ENCODE measurements around the gene SMIM15.
"Not testable (repeated sequence)": the region's sequence is repeated elsewhere in the genome, so short reads cannot be mapped to it uniquely, and the experiment has no call there.

The SMIM15 gene

GRCh38 chr5:61162010-61162831, at the start of gene SMIM15:
Gene SMIM15 (minus strand): TSS chr5:61162468. CDS start chr5:61160171, 2,297 bp downstream.
- peak; percentile 67 for DNase-seq (ENCODE audit: low read depth)

- no peak for DNase-seq (ENCODE audit: low read depth)
Measured at GRCh38 chr5:61207884-61208283, 45.6 kb upstream of the SMIM15 start.

GRCh38 chr5:61205013-61205412, 42.7 kb upstream of the SMIM15 start:
- no peak for DNase-seq (ENCODE audit: low read depth)

GRCh38 chr5:61202213-61202612, 39.9 kb upstream of the SMIM15 start:
- no peak for DNase-seq (ENCODE audit: low read depth)

GRCh38 chr5:61200582-61201155, 38.4 kb upstream of the SMIM15 start:
- no peak for DNase-seq (ENCODE audit: low read depth)

GRCh38 chr5:61198606-61199005, 36.3 kb upstream of the SMIM15 start:
- no peak for DNase-seq (ENCODE audit: low read depth)

GRCh38 chr5:61187826-61188225, 25.6 kb upstream of the SMIM15 start:
- not testable (repeated sequence) for DNase-seq (ENCODE audit: low read depth)

- not testable (repeated sequence) for DNase-seq (ENCODE audit: low read depth)
Measured at GRCh38 chr5:61187352-61187751, 25.1 kb upstream of the SMIM15 start.

GRCh38 chr5:61186634-61187033, 24.4 kb upstream of the SMIM15 start:
- DNase-seq (ENCODE audit: low read depth) = no peak

- DNase-seq (ENCODE audit: low read depth) = no peak
Measured at GRCh38 chr5:61184708-61185107, 22.4 kb upstream of the SMIM15 start.

GRCh38 chr5:61183538-61183937, 21.3 kb upstream of the SMIM15 start:
- DNase-seq (ENCODE audit: low read depth) = no peak

- no peak for DNase-seq (ENCODE audit: low read depth)
Measured at GRCh38 chr5:61182449-61182848, 20.2 kb upstream of the SMIM15 start.

- no peak for DNase-seq (ENCODE audit: low read depth)
Measured at GRCh38 chr5:61180886-61181285, 18.6 kb upstream of the SMIM15 start.

- DNase-seq (ENCODE audit: low read depth) = no peak
Measured at GRCh38 chr5:61178702-61179101, 16.4 kb upstream of the SMIM15 start.

GRCh38 chr5:61177716-61178115, 15.4 kb upstream of the SMIM15 start:
- DNase-seq (ENCODE audit: low read depth) = no peak

- DNase-seq (ENCODE audit: low read depth) = no peak
Measured at GRCh38 chr5:61177070-61177469, 14.8 kb upstream of the SMIM15 start.

- DNase-seq (ENCODE audit: low read depth) = no peak
Measured at GRCh38 chr5:61176631-61177030, 14.4 kb upstream of the SMIM15 start.

GRCh38 chr5:61171479-61171878, 9.2 kb upstream of the SMIM15 start:
- no peak for DNase-seq (ENCODE audit: low read depth)

- no peak for DNase-seq (ENCODE audit: low read depth)
Measured at GRCh38 chr5:61168951-61169350, 6.7 kb upstream of the SMIM15 start.

- no peak for DNase-seq (ENCODE audit: low read depth)
Measured at GRCh38 chr5:61167382-61167781, 5.1 kb upstream of the SMIM15 start.

GRCh38 chr5:61163905-61164304, 1.6 kb upstream of the SMIM15 start:
- DNase-seq (ENCODE audit: low read depth) = no peak

- DNase-seq (ENCODE audit: low read depth) = no peak
Measured at GRCh38 chr5:61162832-61163567, 732 bp upstream of the SMIM15 start.

- no peak for DNase-seq (ENCODE audit: low read depth)
Measured at GRCh38 chr5:61160497-61160896, 1.8 kb downstream of the SMIM15 start.
